ENCODE measurements around the gene NUDT16L1.

The NUDT16L1 gene

DNA sequence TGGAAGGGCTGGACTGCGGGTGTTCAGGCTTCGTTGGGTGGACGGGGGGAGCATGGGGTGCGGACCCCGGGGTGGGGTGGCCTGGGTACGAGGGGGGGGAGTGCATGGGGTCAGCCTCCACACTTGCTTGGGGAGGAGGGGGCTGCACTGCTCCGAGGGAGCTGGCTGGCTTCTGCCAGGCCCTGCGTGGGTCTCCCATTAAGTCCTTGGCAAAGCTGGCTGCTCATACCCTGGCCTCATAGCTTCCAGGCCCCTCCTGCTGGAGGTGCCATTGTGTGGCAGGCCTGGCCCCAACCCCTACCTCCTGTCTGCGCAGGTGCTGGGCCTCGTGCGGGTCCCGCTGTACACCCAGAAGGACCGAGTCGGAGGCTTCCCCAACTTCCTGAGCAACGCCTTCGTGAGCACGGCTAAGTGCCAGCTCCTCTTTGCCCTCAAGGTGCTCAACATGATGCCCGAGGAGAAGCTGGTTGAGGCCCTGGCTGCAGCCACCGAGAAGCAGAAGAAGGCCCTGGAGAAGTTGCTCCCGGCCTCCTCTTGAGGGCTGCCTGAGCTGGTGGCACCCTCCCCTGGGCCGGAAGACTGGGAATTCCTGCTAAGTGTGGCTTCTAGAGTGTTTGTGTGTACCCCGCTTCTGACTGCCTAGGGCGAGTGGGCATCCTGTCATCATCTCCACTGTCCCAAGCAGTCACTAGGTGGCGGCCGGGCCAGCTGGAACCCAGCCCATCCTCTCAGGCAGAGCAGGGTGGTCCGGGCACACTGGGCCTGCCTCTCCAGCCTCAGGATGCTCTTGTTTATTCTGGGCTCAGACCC, 1.5 kb downstream of the NUDT16L1 start:
- DNase-seq (ENCODE audit: low read depth in 2 of 2): no peak

DNA sequence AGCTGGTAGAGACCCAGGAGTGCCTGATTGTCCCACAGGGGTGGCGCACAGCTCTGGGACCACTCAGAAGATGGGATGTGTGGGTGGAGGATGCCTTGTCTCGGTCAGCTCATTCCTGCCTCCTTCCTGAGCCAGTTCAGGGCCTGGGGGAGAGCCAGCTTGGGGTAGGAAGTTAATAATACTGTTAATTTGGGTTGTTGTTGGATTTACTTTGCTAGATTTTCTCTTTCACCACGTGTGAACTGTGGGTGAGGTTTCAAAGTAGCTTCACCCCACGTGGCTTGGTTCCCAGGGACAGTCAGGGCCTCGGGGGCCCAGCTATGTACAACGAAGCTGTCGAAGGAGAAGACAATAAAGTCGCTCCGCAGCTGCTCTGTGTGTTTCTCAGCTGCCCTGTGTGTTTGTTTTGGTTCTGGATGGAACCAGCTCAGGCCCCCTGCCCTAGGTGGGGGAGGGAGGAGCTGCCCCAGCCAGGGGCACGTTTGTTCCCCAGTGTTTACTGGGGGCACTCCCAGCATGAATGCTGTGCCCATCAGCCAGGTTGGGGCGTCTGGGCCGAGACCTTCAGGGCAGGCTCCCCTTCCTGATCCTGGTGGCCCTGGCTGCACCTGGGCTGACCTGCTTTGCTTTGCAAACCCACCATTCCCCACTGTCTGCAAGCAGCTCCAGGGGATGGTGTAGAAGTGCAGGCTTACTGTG, 2.3 kb downstream of the NUDT16L1 start:
- DNase-seq (ENCODE audit: low read depth in 2 of 2): no peak

DNA sequence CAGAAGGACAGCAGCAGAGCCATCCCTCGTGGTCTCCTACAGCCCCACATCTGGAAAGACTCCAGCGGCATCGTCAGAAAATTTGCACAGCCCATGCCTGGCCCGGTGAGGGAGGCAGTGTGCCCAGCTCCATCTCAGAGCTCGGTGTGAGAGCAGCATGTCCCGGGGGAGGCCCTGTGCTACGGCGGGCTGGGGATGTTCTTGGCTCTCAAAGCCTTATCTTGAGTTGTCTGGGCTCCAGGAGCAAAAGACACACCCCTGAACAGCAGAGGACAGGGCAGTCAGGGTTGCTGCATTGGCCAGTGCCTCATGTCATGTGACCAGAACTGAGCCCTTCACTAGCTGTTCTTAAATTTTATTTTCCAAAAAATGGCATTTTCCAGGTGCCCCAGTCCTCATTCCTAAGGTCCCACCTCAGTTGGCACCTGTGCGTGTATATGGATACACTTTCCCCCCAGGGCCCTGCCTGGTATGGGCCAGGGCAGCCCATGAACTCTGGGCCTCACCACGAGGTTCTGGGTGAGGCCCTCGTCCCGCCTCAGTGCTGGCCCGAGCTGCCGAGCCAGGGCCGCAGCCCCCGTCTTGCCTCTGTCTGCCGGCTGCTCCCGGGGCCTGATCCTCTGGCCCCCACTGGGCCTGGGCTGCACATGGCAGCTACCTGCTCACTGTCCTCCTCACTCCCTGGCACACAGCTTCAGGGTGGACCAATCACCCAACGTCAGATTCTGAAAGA, 3.0 kb downstream of the NUDT16L1 start:
- DNase-seq (ENCODE audit: low read depth in 2 of 2): no peak

DNA sequence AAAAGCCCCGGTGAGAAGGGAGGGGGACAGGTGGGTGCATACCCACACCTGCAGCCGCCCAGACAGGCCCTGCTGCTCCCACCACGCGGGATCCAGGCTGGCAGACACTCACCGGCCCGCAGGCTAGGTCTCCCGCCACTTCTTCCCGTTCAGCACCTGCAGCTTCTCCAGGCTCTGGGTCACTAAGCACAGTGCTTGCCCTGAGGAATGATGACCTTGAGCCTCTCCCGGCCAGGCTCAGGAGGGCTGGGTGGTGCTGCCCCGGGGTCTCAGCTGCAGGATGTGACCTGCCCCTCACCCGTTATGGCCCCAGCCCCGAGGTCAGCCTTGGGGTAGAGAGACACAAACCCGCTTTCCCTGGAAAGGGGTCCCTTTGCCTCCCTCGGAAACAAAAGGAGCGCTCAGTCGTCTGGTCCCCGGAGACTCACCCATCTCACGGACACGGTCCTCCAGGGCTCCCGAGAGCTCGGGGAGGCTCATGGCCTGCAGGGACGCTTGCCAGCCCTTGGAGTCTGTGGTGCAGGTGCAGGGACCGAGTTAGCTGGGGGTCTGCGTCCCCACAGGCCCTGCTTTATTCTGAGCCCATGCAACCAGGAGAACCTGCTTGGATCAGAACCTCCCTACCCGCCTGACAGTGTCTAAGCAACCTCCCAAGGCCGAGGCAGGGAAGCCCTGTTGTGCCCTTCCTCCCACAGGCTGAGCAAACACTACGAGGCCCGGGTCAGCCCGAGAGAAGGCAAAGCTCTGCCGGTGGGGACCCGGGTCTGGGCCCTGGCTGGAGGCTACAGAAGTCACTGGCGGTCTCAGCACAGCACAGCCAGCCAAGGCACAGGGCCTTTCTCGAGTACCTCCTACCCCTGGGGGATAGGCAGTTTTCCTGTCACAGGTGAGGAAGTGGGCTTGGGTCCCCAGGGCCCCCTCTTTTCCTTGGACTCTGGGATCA, 3.8 kb downstream of the NUDT16L1 start:
- DNase-seq (ENCODE audit: low read depth in 2 of 2): no peak

DNA sequence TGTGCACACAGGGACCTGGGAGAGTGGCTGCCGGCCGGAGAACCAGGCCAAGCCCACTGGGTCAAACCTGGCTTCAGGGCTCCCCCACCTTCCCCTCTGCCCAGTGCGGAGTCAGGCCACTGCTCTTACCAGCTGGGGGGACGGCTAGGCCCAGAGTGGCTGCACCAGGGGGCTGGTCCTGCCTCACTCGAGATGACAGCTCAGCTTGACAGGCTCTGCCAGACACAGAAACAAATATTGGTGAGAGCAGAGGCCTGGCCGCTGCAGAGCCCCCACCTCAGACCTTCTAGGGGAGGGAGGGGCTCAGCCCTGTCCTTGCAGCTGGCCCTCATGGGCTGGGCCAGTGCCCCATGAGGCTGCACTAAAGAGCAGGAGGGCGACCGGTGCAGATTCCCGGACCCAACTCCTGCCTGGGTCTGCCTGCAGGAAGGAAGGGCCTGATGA, 4.5 kb downstream of the NUDT16L1 start:
- DNase-seq (ENCODE audit: low read depth in 2 of 2): no peak

DNA sequence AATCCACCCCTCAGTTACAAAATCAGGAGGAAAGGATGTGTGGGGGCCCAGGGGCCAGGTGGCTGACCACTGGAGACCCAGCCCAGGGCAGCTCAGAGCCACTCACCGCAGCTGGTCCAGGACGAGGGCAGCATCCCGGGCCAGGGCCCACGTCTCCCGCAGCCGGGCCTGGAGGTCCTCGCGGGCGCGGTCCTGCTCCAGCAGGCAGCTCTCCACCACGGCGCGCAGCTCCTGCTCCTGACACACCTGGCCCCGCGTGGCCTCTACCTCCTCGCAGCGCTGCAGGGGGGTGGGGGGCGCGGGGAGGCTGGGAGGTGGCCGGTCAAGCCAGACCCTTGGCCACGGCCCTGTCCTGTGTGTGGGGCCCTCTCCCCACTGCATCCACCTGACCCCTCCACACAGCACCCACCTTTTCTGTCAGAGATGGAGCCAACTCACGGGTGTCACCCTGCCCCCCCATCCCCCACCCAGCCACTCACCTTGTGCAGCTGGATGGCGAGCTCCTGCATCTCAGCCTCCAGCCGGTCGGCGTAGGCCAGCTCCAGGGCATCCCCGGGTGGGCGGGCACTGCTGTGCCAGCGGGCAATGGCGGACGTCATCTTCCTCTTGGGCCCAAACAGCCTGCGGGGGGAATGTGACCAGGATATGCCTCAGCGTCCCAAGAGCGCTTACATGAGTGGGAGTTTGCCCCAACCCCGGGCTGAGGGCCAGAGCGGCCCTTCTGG, 5.1 kb downstream of the NUDT16L1 start:
- no peak for DNase-seq (ENCODE audit: low read depth in 2 of 2)

DNA sequence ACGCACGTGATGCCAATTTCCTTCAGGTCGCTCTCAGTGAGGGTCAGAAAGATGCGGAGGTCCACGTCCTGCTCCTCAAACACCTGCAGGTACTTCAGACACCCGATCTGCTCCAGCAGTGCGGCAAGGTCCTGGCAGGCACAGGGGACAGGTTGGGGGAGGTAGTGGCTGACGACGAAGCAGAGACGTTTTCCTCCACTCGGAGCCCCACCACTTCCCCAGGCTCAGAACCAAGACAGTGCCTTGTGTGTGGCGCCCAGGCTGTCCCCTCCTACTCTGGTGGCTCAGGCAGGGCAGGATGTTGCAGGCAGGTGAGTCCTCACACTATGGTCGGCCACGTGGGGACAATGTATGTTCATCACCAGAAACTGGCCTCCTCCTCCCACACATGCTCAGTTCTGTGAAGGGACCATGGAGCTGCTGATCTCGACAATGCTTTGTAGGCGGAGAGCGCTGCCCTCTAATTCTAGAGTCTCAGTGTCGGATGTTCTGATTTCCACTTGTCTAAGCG, 5.7 kb downstream of the NUDT16L1 start:
- DNase-seq (ENCODE audit: low read depth in 2 of 2): no peak

DNA sequence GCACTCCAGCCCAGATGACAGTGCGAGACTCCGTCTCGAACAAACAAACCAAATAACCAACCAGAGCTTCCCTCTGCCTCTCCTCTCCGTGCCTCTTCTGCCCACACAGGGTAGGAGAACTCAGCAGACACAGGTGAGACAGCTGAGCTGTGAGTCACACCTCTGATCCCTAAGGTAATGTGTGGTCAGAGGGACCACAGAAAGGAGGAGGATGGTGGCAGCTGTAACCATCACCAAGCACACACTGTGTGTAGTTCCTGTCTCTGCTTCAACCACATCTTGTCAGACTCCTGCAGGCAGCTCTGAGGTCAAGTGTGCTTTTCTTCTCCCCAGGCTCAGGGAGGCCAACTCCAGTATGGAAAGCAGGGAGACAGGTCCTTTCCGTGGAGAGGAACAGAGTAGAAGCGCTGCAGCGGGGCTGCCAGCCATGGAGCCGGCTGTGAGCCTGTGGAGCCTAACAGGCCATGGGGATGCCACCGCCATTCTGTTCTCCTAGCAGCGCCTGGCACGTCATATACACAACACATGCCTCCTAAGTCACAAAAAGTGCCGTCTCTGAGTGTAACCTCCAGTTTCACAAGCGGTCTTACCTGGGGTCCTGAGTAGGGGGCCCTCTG, 7.1 kb downstream of the NUDT16L1 start:
- no peak for DNase-seq (ENCODE audit: low read depth in 2 of 2)

DNA sequence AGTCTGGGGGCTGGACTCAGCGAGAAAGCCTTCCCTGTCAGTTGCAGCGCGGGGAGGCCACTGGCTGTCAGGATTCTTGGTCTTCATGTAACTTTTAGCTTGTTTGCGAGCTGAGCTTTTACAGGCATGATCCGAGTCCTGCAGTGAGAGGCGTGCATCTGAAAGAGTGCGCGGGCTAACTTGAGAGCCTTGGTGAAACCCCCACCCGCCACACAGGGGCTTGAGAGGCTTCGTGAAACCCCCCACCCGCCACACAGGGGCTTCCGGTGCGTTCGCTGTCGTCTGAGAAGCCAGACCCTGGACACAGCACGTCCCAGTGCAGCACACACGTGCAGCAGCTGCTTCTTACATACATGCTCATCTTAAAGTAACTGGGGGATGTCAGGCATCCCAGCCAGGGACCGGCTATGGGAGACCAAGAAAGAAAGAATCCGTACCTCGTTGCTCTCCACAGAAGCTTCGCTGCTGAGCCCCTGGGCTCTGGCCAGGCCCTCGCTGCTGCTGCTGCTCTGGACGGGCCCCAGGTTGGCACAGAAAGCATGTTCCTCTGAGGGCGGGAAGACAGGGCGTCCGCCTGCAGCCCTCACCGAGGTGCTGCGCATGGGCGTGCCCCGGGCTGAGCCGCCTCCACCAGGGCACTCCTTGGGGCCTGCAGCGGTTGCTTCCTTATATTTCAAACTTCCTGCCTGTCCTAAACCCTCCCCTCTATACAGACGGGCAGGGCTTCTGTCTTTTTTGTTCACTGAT, 7.8 kb downstream of the NUDT16L1 start:
- no peak for DNase-seq (ENCODE audit: low read depth in 2 of 2)

DNA sequence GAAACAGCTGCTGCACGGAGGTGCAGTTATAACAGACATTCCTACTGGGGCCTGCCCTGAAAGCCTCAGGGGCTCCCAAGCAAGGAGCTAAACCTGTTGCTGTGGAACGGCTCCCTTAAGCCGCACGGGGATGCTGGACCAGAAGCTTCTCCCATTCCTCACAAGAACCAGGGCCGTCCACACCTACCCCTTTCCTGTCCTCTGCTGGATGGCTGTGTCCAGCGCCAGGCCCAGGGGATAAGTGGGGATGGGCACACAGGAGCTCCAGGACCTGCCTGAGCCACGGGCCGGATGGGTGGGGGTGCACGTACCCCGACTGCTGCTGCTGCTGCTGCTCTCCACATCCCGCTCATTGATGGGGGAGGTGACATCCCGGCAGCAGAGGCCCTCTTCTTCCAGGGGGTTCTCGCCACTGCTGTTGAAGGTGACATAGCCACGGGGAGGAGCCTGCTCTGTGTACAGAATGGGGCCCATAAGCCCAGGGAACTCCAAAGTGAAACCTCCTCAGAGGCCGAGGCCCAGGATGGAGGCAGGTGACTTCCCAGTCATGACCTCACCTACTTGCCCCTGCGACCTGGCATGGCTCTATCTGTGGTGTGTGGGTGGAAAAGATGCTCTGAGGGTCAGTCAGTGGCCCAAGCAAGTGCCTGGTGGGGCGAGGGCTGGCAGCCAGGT, 8.6 kb downstream of the NUDT16L1 start:
- no peak for DNase-seq (ENCODE audit: low read depth in 2 of 2)

DNA sequence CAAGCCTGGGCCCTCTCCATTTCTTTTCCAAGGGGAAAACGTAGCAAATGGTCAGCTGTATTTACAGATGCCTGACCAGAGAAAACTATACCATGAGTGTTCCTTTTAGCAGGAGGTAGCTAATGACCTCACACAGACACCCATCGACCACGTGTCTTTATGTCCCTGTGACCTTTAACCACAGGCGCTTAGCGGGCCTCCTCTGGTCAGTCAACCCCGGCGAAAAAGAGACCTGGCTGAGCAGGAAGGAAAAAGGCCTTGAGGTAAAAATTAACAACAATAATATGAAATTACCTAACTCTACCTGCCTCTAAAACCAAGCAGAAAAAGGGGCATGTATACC, 9.1 kb downstream of the NUDT16L1 start:
- no peak for DNase-seq (ENCODE audit: low read depth in 2 of 2)

DNA sequence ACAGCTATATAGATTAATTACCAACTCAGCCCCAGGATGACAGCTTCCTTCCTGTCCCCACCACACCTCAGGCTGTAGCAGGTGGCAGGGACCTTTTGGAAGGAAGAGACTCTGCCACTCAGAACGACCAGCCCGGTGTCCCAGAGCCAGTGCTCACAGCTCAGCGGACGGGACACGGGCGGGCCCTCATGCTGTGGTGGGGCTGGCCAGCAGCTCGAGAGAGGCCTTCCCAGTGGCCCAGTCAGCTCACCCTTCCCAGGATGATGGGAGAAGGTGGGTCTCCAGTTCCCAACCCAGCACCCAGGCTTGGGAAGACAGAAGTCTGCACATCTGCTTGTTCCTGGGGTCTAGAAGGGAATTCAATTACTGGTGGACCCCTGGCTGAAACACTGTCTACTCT, 10.5 kb downstream of the NUDT16L1 start:
- DNase-seq (ENCODE audit: low read depth in 2 of 2): no peak

DNA sequence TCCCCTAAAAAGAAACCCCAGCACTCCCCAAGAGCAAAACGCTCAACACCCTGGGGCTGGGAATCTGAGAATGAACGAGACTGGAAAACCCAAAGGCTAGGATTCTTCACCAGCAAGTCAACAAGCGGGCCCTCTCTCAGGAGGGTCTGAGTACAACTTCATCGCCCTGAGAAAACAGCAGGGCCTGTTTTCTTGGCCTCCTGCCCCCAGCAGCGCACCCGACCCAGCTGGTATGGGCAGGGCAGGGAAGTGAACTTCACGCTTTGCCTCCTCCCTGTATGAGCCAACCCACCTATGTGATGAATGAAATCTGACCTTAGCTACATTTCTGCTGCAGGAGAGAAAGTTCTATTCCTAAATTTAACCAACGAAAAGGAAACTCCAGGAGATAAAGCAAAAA, 11.1 kb downstream of the NUDT16L1 start:
- DNase-seq (ENCODE audit: low read depth in 2 of 2): no peak

DNA sequence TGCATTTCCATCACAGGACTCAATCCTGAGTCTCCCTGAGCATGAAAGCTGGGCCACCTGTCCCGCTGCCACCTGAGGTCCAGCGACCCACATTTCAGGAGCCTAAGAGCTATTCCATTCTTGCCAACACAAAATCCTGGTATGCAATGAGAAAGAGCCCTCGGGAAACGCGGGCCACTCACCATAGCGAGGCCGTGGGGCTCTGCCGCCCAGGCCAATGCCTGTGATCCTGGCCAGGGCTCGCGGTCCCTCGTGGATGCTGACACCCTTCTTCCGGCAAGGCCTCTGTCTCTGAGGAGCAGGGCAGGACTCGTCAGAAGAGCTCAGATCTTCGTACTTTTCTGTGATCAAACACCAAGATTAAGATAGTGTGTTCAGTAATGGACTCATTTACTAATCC, 11.6 kb downstream of the NUDT16L1 start:
- no peak for DNase-seq (ENCODE audit: low read depth in 2 of 2)

DNA sequence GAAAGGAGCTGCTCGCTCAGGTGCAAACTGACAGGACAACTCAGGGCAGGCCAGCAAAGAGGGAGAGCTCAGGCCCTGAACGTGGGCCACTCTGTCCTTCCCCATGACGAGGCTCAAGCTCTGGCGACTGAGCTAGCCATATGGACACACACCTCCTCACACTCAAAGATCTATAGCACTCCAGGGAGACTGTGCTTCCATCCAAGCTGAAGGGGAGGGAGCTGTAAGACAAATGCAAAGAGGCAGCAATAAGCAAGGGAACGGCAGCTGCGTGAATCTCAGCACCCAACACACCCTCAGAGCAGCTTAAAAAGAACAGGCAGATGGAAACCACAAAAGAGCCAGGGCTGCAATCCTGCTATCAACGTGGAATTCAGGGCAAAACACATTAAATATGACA, 13.5 kb downstream of the NUDT16L1 start:
- DNase-seq (ENCODE audit: low read depth in 2 of 2): no peak

DNA sequence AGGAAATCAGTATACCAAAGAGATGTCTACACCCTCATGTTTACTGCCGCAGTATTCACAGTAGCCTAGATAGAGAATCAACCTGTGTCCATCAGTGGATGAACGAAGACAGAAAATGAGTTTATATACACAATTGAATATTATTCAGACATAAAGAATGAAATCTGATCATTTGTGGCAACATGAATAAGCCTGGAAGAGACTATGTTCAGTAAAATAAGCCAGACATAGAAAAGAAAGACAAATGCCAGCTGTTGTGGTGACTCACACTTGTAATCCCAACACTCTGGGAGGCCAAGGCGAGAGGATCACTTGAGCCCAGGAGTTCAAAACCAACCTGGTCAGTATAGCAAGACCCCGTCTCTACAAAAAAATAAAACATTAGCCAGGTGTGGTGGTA, 16.1 kb downstream of the NUDT16L1 start:
- DNase-seq (ENCODE audit: low read depth in 2 of 2): no peak

DNA sequence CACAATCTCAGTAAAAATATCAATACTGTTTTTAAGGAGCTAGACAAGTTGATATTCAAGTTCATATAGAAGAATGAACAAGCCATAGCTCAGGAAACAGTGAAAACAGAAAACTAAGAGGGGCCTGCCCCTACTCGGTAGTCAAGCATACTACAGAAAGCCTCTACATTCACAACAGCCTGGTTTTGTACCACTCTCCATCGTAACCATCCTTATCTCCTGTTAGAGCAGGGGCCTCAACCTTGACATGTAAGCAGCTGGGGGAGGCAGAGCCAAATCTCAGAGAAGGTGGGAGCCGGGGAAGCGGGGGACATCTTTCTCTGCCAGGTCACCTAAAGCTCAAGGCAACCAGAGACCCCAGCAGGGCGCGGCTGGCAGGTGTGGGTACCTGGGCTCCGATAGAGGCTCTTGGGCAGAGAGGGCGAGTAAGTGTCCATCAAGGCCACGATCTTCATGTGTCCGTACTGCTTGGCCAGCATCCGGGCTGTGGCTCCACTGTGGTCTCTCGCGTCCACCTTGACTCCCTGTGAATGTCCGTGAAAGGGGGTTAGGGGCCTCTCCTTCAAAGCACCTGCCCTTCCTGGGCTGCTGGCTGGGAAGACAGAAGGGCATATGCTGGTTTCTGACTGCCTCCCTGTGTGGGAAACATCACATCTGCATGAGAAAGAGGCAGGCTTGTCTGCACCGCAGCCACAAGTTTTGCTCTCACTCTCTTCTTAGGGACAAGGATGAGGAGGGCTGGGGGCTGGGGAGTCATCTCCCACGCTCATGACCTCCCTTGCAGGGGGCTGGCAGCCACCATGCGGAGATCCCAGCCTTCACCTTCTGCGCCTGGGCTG, 20.5 kb downstream of the NUDT16L1 start:
- DNase-seq (ENCODE audit: low read depth in 2 of 2): no peak

DNA sequence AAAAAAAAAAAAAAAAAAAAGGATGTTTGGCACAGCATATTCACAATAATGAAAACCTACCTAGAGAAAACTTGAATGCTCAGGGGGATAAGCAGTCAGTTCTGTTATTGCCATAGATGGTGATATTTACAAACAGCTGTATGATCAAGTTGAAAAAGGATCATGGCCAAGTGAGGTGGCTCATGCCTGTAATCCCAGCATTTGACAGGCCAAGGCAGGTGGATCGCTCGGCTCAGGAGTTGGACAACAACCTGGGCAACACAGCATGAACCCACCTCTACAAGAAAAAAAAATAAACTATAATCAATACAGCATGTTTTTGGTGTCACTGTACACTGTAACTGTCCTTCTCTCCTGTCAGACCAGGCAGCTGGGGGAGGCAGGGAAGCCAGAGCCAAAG, 21.6 kb downstream of the NUDT16L1 start:
- no peak for DNase-seq (ENCODE audit: low read depth in 2 of 2)

Data from stimulated activated CD8-positive, alpha-beta memory T cell treated with anti-CD3 and anti-CD28 coated beads, Interleukin-7, amount 100 ng/mL, for 1 hour (primary cell).